Activated CD8-positive, alpha-beta T cell treated with anti-CD3 and anti-CD28 coated beads for 36 hours (primary cell): ENCODE data around the gene RNF130. TPM values are rescaled to one million over a fixed set of nuclear protein-coding genes. Genes with fewer than 3 reads are reported as not detected.
A peak's percentile ranks its signal among the peaks of the same experiment; 100 is the strongest.

Experiments used
- ATAC-seq: fragments of 200-7000 bp; cut with Tn5 transposase; one replicate; pipeline ENCODE4 v1.10.0; 2021; ENCODE audit warnings: mild to moderate bottlenecking, moderate library complexity
- CTCF ChIA-PET: fragments of 350-600 bp; sonication (Branson Sonifier 250); formaldehyde crosslinking; loops from one replicate; lab custom pipeline; 2021; ENCODE audit warnings: antibody characterized with exemption; lab: Charles Lee
- POLR2A ChIA-PET: fragments of 350-600 bp; sonication (Branson Sonifier 250); formaldehyde crosslinking; loops from one replicate; lab custom pipeline; 2021; ENCODE audit warnings: antibody characterized with exemption; lab: Charles Lee
- DNase-seq: peaks from one replicate; pipeline ENCODE4 v3.0.0-alpha.2; 2020
- H3K27ac Mint-ChIP-seq: one replicate; pipeline ENCODE4 v1.8.0; 2021; ENCODE audit warnings: mild to moderate bottlenecking, mixed read lengths
- H3K27me3 Mint-ChIP-seq: one replicate; pipeline ENCODE4 v1.8.0; 2021; ENCODE audit warnings: mixed read lengths
- H3K36me3 Mint-ChIP-seq: one replicate; pipeline ENCODE4 v1.8.0; 2021; ENCODE audit warnings: low read depth, mixed read lengths
- H3K4me1 Mint-ChIP-seq: one replicate; pipeline ENCODE4 v1.8.0; 2021; ENCODE audit warnings: low read depth, mixed read lengths
- H3K4me3 Mint-ChIP-seq: one replicate; pipeline ENCODE4 v1.8.0; 2021; ENCODE audit warnings: mild to moderate bottlenecking, moderate library complexity, mixed read lengths
- H3K9me3 Mint-ChIP-seq: one replicate; pipeline ENCODE4 v1.8.0; 2021; ENCODE audit warnings: mixed read lengths
- CTCF ChIP-seq: fragments of 200-600 bp; IDR thresholded peaks from one replicate; pipeline ENCODE4 v1.8.0; 2022; ENCODE audit warnings: antibody characterized with exemption, mild to moderate bottlenecking
- intact Hi-C: fragments of 100-400 bp; cut with micrococcal nuclease; formaldehyde crosslinking; loops from one replicate; pipeline ENCODE4 v1.10.0; 2022
- total RNA-seq, 2 experiments: library from RNA; stranded (reverse); gene quantifications; one replicate each; pipeline ENCODE4 v1.2.3, GENCODE V29; 2021

RNF130 gene
- total RNA-seq, 2 experiments from 2014 or later = 10.1 to 10.6 TPM

GRCh38 chr5:179975713-179976134 lies 95.8 kb downstream of the RNF130 start:
- Mint-ChIP-seq H3K9me3 (no peaks in the 10 kb centered on the region), H3K4me1 (peaks cover 10% of the 10 kb centered on the region), H3K4me3 (no peak overlapping the region), H3K27ac (no peak overlapping the region), H3K36me3 (no peaks in the 10 kb centered on the region), H3K27me3 (no peaks in the 10 kb centered on the region)
- intact Hi-C loops = no loop called here
- ChIA-PET CTCF (no interaction called here), POLR2A (no interaction called here)
- ATAC-seq (no peak), DNase-seq (no peak)
- TF ChIP-seq CTCF = no peak

GRCh38 chr5:179974946-179975712 lies 96.4 kb downstream of the RNF130 start:
- ChIA-PET CTCF (no interaction called here), POLR2A (no interaction called here)
- H3K27ac Mint-ChIP-seq = no peak overlapping the region
- intact Hi-C loops = no loop called here
- ATAC-seq = peak; percentile 65
- peak; percentile 33 for TF ChIP-seq CTCF
- no peaks in the 10 kb centered on the region for H3K9me3 Mint-ChIP-seq
- H3K4me3 Mint-ChIP-seq = no peak overlapping the region
- H3K27me3 Mint-ChIP-seq = no peaks in the 10 kb centered on the region
- peaks cover 10% of the 10 kb centered on the region for H3K4me1 Mint-ChIP-seq
- no peaks in the 10 kb centered on the region for H3K36me3 Mint-ChIP-seq
- DNase-seq = peak; percentile 54

- Mint-ChIP-seq H3K27me3 (no peaks in the 10 kb centered on the region), H3K27ac (no peak overlapping the region), H3K4me1 (peaks cover 10% of the 10 kb centered on the region), H3K9me3 (no peaks in the 10 kb centered on the region), H3K4me3 (no peak overlapping the region), H3K36me3 (no peaks in the 10 kb centered on the region)
- ATAC-seq (no peak), DNase-seq (no peak)
- CTCF ChIA-PET = no interaction called here
- no peak for TF ChIP-seq CTCF
- POLR2A ChIA-PET = no interaction called here
- intact Hi-C loops = no loop called here
These were observed 97.2 kb downstream of the RNF130 start for GRCh38 chr5:179974246-179974945.

GRCh38 chr5:179973391-179973790 lies 98.2 kb downstream of the RNF130 start:
- Mint-ChIP-seq H3K27ac (no peak overlapping the region), H3K4me1 (peaks cover 10% of the 10 kb centered on the region), H3K9me3 (no peaks in the 10 kb centered on the region), H3K36me3 (peaks cover 2% of the 10 kb centered on the region), H3K4me3 (no peak overlapping the region), H3K27me3 (no peaks in the 10 kb centered on the region)
- intact Hi-C loops = no loop called here
- POLR2A ChIA-PET = no interaction called here
- CTCF ChIA-PET = no interaction called here
- no peak for TF ChIP-seq CTCF
- ATAC-seq (no peak), DNase-seq (no peak)

- Mint-ChIP-seq H3K27ac (no peak overlapping the region), H3K27me3 (no peaks in the 10 kb centered on the region), H3K4me1 (peaks cover 10% of the 10 kb centered on the region), H3K36me3 (peaks cover 10% of the 10 kb centered on the region), H3K4me3 (no peak overlapping the region), H3K9me3 (no peaks in the 10 kb centered on the region)
- CTCF ChIA-PET = no interaction called here
- no peak for ATAC-seq
- no peak for TF ChIP-seq CTCF
- POLR2A ChIA-PET = no interaction called here
- intact Hi-C loops = no loop called here
- no peak for DNase-seq
These were observed 102.4 kb downstream of the RNF130 start for GRCh38 chr5:179969110-179969509.
